Measurements from ENCODE around the gene EFEMP2.
A peak's percentile ranks its signal among the peaks of the same experiment; 100 is the strongest.

The EFEMP2 gene

GRCh38 chr11:65872586-65873317 is at the start of gene EFEMP2:
Gene EFEMP2 (minus strand): TSS chr11:65872800. CDS start chr11:65872354, 446 bp downstream.
- no peak for DNase-seq

DNA sequence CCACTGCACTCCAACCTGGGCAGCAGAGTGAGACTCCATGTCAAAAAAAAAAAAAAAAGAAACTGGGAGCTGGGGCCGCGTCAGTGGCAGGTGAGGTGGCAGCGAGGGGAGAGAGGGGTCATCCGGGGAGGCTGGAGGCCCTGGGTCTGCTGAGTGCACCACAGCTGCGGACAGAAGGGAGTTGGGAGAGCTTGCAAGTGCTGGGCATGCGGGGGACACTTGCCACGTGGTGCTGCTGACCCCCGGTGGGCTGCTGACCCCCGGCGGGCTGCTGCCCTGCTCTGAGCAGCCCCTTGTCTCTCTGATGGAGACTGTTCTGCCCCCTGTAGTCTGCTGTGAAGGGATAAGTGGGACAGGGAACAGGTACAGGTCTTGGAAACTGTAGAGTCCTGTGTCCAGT is 49.3 kb upstream of the EFEMP2 start:
- no peak for DNase-seq

GRCh38 chr11:65921033-65921555 is 48.5 kb upstream of the EFEMP2 start:
- no peak for DNase-seq

GRCh38 chr11:65920372-65920802 is 47.8 kb upstream of the EFEMP2 start:
- DNase-seq = no peak

GRCh38 chr11:65919573-65920371 is 47.2 kb upstream of the EFEMP2 start:
- peak; percentile 68 for DNase-seq

DNA sequence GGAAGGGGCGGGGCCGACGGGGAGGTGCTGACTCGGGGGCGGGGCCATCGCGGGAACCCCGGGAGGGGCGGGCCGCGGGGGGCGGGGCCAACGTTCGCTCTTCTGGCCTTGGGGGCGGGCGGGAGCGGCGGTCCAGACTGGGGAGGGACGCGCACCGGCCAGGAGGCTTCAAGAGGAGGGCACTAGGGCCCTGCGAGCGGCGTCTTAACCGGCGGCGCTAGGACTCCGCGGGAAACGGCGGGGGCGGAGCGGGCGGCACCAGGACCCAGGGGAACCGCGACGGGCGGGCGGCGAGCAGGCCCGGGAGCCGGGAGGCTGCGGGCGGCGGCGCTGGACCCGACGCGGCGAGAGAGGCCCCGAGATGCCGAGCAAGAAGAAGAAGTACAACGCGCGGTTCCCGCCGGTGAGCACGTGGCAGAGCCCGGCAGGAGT is 46.6 kb upstream of the EFEMP2 start, which contains the start of gene DRAP1:
Gene DRAP1, plus strand, starts transcription at position 286 of the 432 bp plus-strand sequence. Its CDS starts 76 bp downstream, at position 362.
- peak; percentile 99 for DNase-seq

DNA sequence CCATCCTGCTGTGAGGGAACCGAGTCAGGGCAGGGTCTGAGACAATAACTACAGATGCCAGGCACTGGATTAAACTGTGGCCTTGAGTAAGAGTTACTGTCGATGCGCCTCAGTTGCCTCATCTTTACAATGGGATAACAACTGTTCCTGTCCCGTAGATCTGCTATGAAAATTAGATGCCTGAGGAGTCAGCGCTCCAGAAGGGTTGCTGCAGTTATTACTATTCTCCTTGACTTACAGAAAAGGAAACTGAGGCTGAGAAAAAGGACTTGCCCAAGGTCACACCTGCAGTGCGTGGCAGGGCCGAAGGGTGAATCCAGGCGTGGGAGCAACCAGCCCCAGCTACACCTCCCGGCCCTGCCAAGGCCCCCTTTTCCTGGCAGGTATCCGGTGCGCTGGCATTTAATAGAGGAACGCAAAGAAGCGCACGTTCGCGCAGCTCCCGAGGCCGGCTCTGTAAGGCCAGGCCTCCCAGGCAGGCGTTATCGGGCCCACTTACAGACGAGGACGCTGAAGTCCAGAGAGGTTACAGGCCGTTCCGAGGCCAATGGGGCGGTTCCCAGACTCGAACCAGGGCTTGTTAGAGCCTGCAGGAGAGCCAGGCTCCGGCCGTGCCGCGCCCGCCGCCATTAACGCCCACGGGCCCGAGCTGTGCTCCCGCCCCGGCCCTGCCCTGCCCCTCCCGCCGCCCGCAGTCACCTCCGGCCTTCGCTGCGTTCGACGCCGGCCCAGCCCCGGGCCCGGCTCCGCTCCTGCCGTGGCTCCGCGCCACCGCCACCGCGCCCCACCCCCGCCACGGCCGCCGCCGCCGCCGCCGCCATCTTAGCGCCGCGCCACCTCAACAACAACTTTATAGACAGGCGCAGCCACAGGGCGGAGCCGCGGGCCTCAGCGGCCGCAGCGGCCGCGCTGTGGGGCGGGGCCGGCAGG is 45.9 kb upstream of the EFEMP2 start, which contains the start of gene C11orf68:
Gene C11orf68, minus strand, starts transcription at position 852 of the 930 bp plus-strand sequence. Its CDS starts 31 bp downstream, at position 821.
- peak; percentile 56 for DNase-seq

- no peak for DNase-seq
Measured at GRCh38 chr11:65917434-65918210, 45.0 kb upstream of the EFEMP2 start.

DNA sequence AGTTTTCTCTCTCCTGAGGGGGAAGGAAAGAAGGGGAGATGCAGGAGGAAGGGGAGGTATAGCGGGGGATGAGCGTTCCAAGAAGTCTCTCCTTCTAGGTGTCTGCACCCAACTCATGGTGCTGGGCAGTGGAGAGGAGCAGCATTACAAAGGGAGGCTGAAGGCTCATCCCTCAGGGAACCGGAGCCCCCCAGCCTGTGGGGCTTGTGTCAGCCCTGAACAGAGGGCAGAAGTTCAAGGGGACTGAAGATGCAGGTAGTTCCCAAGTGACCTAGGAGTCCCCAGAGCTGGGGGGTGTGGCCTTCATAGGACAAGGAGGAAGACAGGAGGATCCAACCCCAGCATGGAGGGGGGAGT is 44.5 kb upstream of the EFEMP2 start:
- DNase-seq = no peak

DNA sequence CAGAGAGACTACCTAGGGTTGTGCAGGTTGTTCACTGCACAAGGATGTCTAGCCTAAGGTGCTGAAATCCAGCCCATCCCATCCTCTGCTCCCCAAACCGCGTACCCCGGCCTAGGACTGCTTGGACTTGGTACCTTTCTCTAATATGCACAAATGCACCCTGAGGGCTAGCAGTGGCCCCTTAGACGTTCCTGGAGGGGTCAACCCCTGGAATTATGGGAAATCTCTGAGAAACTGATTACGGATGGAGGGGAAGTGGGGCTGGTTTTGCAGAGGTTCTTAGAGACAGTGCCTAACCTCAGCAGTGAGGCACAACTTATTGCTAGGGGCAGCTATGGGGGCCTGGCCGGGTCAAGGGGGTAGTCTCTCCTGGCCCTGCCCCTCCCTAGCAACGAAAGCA is 43.8 kb upstream of the EFEMP2 start:
- DNase-seq = no peak

GRCh38 chr11:65915821-65916251 is 43.2 kb upstream of the EFEMP2 start:
- peak; percentile 32 for DNase-seq

GRCh38 chr11:65915101-65915820 is 42.7 kb upstream of the EFEMP2 start:
- no peak for DNase-seq

DNA sequence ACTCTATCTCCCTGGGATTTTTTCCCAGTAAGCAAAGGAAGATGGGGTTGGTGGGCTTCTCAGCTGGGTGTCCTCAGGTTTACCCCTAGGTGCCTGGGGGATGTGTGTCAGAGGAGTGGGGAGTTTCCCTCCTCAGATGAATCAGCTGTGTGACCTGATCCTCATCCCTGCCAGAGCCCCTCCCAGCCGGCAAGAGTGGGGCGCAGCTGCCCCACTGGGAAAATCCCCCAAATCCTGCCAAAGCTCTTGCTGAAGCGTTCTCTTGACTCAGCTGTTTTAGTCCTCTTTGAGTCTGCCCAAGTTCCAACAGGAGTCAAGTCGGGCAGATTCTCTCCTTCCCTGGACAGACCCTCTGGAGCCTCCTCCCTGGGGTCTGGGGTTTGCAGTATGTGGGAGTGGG is 40.2 kb upstream of the EFEMP2 start:
- DNase-seq = no peak

DNA sequence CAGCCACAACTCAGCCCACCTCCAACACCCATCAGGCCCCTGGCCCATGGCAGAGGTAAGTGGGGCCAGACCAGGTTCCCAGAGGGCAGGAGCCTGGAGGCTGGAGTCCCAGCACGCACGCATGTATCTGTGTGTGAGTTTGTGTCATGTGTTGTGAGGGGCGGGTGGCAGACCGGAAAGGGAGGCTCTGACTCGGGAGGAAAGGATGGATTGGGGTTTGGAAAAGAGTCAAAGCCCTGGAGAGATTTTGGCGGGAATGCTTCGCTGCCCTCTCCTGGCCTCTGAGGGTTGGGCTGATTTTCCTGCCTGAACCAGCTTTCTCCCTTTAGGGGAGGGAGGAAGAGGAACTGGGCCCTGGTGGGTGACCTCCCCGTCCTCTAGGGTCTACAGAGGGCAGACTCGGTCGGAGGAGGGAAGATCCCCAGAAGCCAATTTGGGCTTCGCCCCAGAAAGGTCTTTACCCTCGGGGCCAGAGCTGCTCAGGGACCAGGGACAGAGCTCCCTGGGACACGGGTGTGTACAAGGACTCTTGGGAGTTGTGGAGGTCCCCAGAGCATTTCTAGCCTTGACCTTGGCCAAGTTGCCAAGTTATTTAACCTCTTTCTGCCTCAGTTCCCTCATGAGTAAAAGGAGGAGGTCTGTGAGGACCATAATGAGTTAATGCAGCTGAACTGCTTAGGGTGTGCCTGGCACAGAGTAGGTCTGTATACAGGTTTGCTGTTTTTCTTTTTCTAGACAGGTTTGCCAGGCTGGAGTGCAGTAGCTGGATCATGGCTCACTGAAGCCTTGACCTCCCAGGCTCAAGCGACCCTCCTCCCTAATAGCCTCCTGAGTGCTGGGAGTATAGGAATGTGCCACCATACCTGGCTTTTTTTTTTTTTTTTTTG is 39.3 kb upstream of the EFEMP2 start:
- no peak for DNase-seq

- DNase-seq = no peak
Measured at GRCh38 chr11:65907878-65908277, 35.3 kb upstream of the EFEMP2 start.

DNA sequence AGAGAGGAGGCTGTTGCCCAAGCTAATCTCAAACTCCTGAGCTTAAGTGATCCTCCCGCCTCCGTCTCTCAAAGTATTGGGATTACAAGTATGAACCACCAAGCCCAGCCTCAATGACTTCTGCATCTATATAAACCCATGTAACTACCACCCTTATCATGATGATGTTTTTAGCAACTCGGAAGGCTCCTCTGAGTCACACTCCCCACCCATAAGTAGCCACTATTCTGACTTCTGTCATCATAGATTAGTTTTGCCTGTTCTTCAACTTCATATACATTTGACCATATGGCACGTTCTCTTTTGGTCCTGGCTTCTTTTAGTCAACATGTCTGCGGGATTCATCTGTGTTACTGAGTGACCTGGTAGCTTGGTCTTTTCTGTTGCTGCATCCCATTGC is 34.0 kb upstream of the EFEMP2 start:
- no peak for DNase-seq

- no peak for DNase-seq
Measured at GRCh38 chr11:65903715-65904114, 31.1 kb upstream of the EFEMP2 start.

GRCh38 chr11:65903068-65903481 is 30.5 kb upstream of the EFEMP2 start:
- no peak for DNase-seq

GRCh38 chr11:65900899-65901180 is 28.2 kb upstream of the EFEMP2 start:
- no peak for DNase-seq
